ENCODE data around the gene MORN1.

GRCh38 chr1:2358651-2359640, 32.4 kb downstream of the MORN1 start:
- TF ChIP-seq POLR2A (IDR thresholded peaks at IDR 0.05) (no peak), POLR2AphosphoS5 (IDR thresholded peaks at IDR 0.05; ENCODE audit: insufficient read depth in 1 of 2, low read depth in 1 of 2) (no peak)
- TF ChIP-seq, protein P1, sequence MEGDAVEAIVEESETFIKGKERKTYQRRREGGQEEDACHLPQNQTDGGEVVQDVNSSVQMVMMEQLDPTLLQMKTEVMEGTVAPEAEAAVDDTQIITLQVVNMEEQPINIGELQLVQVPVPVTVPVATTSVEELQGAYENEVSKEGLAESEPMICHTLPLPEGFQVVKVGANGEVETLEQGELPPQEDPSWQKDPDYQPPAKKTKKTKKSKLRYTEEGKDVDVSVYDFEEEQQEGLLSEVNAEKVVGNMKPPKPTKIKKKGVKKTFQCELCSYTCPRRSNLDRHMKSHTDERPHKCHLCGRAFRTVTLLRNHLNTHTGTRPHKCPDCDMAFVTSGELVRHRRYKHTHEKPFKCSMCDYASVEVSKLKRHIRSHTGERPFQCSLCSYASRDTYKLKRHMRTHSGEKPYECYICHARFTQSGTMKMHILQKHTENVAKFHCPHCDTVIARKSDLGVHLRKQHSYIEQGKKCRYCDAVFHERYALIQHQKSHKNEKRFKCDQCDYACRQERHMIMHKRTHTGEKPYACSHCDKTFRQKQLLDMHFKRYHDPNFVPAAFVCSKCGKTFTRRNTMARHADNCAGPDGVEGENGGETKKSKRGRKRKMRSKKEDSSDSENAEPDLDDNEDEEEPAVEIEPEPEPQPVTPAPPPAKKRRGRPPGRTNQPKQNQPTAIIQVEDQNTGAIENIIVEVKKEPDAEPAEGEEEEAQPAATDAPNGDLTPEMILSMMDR (IDR thresholded peaks at IDR 0.05), result no peak
